Measurements from ENCODE around the gene PRSS12. TPM values are rescaled to one million over a fixed set of nuclear protein-coding genes. Genes with fewer than 3 reads are reported as not detected.

Gene PRSS12
- total RNA-seq, 1 donor from 2014 or later: 8.5 TPM

GRCh38 chr4:118367361-118367760 lies 14.6 kb upstream of the PRSS12 start:
- Histone ChIP-seq H3K27me3 (ENCODE audit: low read depth) (no peaks in the 10 kb centered on the region), H3K27ac (no peak overlapping the region), H3K36me3 (no peaks in the 10 kb centered on the region), H3K4me1 (no peaks in the 10 kb centered on the region), H3K4me3 (no peak overlapping the region), H3K9me3 (no peaks in the 10 kb centered on the region)
- intact Hi-C loops (cut with DNase I): no loop called here
- no peak for TF ChIP-seq CTCF (IDR thresholded peaks at IDR 0.05)
- no peak for DNase-seq
- peak in 1 of 2 donors; percentile 43 for ATAC-seq

DNA sequence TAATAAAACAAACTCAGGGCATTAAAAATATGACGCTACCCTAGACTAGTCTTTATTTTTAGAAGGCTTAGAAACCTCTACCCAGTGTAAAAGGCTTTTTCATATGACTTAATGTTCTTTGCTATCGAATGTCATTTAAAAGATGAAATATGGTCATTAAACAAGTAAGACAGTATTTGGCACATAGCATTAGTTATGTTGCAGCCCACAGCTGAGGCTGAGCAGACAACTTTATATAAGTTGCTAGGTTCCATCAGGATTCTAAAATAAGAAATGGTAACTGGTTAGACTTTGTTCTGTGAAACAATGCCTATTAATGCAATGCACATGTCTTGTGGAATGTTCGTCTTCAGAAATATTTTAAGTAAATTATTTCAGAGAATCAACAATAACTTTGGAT lies 10.4 kb upstream of the PRSS12 start:
- no peaks in the 10 kb centered on the region for H3K27me3 ChIP-seq (ENCODE audit: low read depth)
- no peaks in the 10 kb centered on the region for H3K36me3 ChIP-seq
- TF ChIP-seq CTCF (IDR thresholded peaks at IDR 0.05): no peak
- intact Hi-C loops (cut with DNase I): no loop called here
- no peak overlapping the region for H3K27ac ChIP-seq
- no peaks in the 10 kb centered on the region for H3K4me1 ChIP-seq
- ATAC-seq: no peak
- no peak overlapping the region for H3K4me3 ChIP-seq
- no peaks in the 10 kb centered on the region for H3K9me3 ChIP-seq
- DNase-seq: no peak

- Histone ChIP-seq H3K4me3 (no peak overlapping the region), H3K36me3 (no peaks in the 10 kb centered on the region), H3K27me3 (ENCODE audit: low read depth) (no peaks in the 10 kb centered on the region), H3K9me3 (no peaks in the 10 kb centered on the region), H3K4me1 (no peaks in the 10 kb centered on the region), H3K27ac (no peak overlapping the region)
- DNase-seq (no peak), ATAC-seq (no peak)
- intact Hi-C loops (cut with DNase I): no loop called here
- no peak for TF ChIP-seq CTCF (IDR thresholded peaks at IDR 0.05)
Observed at GRCh38 chr4:118361192-118361591, 8.4 kb upstream of the PRSS12 start.

GRCh38 chr4:118360106-118360505 lies 7.3 kb upstream of the PRSS12 start:
- no peaks in the 10 kb centered on the region for H3K36me3 ChIP-seq
- intact Hi-C loops (cut with DNase I): no loop called here
- ATAC-seq: no peak
- DNase-seq: no peak
- H3K27ac ChIP-seq: no peak overlapping the region
- H3K4me3 ChIP-seq: no peak overlapping the region
- no peak for TF ChIP-seq CTCF (IDR thresholded peaks at IDR 0.05)
- no peaks in the 10 kb centered on the region for H3K9me3 ChIP-seq
- H3K27me3 ChIP-seq (ENCODE audit: low read depth): no peaks in the 10 kb centered on the region
- no peaks in the 10 kb centered on the region for H3K4me1 ChIP-seq

GRCh38 chr4:118357601-118358000 lies 4.8 kb upstream of the PRSS12 start:
- ATAC-seq (no peak), DNase-seq (no peak)
- Histone ChIP-seq H3K4me3 (no peak overlapping the region), H3K36me3 (no peaks in the 10 kb centered on the region), H3K4me1 (peaks cover 12% of the 10 kb centered on the region), H3K27me3 (ENCODE audit: low read depth) (peaks cover 24% of the 10 kb centered on the region), H3K27ac (no peak overlapping the region), H3K9me3 (no peaks in the 10 kb centered on the region)
- TF ChIP-seq CTCF (IDR thresholded peaks at IDR 0.05): no peak
- intact Hi-C loops (cut with DNase I): no loop called here

DNA sequence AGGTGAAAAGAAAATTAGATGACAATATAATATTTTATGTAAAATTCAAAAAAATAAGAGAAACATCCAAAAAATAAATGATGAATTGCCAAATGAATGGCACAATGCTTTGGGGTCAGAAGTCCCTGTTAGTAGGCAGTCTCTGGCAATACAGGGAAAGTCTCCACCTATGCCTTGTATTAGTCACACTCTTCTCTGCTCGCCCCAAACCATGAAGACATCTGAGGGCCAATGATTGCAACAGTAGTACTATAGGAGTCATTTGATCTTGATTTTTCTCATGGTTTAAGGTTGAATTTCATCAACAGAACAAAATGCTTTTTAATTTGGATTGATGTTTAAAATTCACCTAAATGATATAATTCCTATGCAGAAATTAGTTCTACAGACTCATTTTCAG lies 3.9 kb upstream of the PRSS12 start:
- no peaks in the 10 kb centered on the region for H3K36me3 ChIP-seq
- no peak overlapping the region for H3K27ac ChIP-seq
- intact Hi-C loops (cut with DNase I): no loop called here
- ATAC-seq (no peak), DNase-seq (no peak)
- peaks cover 12% of the 10 kb centered on the region for H3K4me1 ChIP-seq
- H3K27me3 ChIP-seq (ENCODE audit: low read depth): peaks cover 31% of the 10 kb centered on the region
- H3K9me3 ChIP-seq: no peaks in the 10 kb centered on the region
- TF ChIP-seq CTCF (IDR thresholded peaks at IDR 0.05): no peak
- no peak overlapping the region for H3K4me3 ChIP-seq

Measured in lower lobe of right lung (tissue), 2 donors.